ENCODE measurements around the gene CD9. TPM values are rescaled to one million over a fixed set of nuclear protein-coding genes. Genes with fewer than 3 reads are reported as not detected.

The CD9 gene
- total RNA-seq, 4 donors from 2014 or later: 48.6 to 337 (median 129) TPM

DNA sequence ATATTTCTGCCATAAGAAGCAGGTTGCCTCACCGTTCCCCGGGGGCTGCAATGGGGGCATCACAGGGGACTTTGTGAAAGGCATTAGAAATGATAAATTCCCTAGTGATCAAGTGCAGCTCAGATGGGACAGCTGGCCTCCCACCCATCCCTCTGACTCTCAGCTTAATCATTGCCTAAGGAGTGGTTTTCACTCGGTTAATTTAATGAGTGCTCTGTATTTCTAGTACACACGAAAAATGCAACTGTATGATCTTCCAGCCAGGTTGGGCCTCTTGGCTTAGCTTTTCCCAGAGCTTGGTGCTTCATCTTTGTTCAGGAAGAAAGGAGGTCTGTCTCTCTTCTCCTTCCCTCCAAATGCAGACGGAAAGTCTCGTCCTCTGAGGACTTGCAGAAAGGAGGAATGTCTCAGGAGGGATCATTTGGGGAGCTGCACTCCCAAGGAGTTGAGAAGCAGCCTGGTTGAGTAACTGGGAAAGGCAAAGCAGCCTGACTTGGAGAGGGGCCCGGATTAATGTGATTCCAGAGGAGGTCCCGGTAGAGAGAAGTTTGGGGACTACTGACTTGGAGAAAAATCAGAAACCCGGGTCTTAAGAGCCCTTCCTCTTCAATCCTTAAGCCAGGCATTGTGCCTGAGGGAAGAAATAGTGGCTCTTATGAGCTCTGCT lies 7.2 kb downstream of the CD9 start:
- TF ChIP-seq, protein P1, sequence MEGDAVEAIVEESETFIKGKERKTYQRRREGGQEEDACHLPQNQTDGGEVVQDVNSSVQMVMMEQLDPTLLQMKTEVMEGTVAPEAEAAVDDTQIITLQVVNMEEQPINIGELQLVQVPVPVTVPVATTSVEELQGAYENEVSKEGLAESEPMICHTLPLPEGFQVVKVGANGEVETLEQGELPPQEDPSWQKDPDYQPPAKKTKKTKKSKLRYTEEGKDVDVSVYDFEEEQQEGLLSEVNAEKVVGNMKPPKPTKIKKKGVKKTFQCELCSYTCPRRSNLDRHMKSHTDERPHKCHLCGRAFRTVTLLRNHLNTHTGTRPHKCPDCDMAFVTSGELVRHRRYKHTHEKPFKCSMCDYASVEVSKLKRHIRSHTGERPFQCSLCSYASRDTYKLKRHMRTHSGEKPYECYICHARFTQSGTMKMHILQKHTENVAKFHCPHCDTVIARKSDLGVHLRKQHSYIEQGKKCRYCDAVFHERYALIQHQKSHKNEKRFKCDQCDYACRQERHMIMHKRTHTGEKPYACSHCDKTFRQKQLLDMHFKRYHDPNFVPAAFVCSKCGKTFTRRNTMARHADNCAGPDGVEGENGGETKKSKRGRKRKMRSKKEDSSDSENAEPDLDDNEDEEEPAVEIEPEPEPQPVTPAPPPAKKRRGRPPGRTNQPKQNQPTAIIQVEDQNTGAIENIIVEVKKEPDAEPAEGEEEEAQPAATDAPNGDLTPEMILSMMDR (IDR thresholded peaks at IDR 0.05; ENCODE audit: low read depth): no peak

DNA sequence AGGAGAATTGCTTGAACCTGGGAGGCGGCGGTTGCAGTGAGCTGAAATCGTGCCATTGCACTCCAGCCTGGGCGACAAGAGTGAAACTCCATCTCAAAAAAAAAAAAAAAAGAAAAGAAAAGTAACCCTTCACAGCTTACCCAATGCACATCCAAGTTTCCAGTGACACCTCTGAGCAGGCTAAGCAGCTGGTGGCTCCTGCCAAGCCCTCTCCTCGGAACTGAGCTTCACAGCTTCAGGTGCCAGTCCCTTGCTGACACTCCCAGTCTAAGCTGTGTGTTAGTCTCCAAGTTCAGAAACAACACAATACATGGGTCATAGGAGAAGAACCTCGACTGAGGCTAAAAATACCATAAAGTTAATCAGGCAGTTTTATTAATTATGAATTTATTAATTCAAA lies 7.9 kb downstream of the CD9 start:
- TF ChIP-seq, protein P1 (IDR thresholded peaks at IDR 0.05; ENCODE audit: low read depth): no peak

DNA sequence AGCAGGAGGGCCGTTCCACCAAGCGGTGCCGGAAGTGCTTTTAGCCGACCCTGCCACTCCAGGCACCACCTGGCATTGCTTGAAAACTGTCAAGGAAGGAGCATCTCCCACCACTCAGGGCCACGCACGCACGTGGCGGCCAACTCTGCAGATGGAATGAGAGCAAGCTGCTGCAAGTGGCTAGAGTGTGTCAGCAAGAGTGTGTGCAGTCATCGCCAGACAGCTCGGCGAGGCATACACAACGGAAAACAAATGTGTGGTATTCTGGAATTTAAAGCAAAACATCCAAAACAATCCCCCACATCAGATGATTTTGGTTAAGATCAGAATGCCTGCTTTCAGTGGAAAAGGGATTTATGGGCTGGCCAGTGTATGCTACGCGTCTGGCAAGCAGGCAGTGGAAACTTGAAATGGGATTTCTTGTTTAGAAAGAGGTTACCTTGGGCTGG lies 11.2 kb downstream of the CD9 start:
- TF ChIP-seq, protein P1 (IDR thresholded peaks at IDR 0.05; ENCODE audit: low read depth): no peak

DNA sequence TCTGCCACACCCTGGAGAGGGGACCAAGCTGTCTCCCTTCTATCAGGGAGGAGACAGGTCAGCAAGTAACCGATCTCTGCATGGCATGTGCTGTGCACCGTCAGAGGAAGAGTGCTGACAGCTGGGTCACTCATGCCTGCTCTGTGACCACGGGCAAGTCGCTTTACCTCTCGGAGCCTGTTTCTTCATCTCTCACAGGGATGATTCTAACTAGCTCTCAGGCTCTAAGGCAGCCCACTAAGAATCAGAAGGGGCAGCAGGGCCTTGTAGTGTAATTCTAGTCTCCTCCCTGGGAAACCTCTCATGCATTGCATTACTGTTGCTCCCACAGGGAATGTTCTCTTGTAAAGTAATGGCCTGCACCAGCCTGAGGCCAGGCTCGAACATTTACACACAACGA lies 11.9 kb downstream of the CD9 start:
- TF ChIP-seq, protein P1 (IDR thresholded peaks at IDR 0.05; ENCODE audit: low read depth): no peak

DNA sequence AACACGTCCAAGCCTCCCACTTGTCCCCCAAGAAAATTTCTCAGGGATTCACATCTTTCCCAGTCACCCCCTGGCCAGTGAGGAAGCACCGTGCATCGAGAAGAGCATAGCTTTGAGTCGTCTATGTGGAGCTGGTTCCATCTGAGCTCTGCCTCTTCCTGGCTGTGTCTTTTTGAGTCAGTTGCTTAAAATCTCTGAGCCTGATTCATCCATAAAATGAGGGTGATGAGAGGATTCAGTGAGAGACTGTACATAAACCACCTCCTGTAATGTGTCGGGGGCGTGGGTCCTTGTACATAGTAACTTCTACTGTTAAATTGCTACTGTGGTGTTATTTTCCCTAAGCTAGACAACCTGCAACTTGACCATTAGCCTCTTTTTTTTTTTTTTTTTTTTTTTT lies 13.8 kb downstream of the CD9 start:
- TF ChIP-seq, protein P1 (IDR thresholded peaks at IDR 0.05; ENCODE audit: low read depth): no peak

DNA sequence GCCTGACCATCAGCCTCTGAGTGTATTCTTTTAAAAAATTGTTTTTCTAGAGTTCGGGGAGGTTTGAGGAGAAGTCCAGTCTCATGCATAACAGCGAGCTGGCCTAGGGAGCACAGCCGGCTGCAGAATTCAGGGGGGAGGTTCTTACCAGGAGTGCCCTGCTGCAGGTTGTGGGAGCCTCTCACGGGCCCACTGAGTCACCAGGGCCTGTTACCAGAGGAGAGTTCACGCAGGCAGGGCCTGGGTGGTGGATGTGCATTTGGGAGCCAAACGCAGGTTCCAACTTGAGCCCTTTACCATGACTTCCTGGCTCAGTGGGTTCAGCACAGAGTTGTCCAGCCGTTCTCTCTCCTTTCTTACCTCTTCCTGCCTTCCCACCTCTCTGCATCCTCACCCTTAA lies 14.4 kb downstream of the CD9 start:
- TF ChIP-seq, protein P1 (IDR thresholded peaks at IDR 0.05; ENCODE audit: low read depth): no peak

DNA sequence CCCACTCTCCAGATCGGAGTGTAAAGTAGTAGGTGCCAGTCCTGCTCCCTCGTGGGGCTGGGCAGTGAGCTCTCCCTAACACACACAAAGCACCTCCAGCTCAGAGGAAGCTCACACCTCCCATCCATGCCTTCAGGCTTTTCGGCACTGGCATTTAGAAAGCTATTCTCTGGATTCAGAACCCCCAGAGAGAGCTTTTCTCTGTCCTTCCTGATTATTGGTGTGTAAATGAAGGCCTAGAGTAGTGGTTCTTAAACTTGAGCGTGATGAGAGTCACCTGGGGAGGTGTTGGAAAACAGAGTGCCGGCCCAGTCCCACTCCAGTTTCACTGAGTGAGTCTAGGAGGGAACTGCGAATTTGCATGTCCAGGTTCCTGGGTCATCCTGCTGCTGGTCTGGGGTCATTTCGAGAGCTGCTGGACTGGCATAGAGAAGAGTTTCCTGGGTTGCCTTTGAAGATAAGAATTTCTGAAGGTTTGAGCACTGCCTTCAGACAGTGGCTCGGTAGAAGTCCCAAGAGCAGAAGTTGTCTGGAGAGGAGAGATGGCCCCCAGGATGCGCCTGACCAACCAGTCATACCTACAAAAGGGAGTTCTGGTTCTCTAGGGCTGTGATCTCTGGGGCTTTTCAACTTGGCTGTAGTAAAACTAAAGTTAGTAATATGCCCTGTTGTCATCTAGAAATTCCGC lies 15.1 kb downstream of the CD9 start:
- TF ChIP-seq, protein P1 (IDR thresholded peaks at IDR 0.05; ENCODE audit: low read depth): no peak

Measured in subcutaneous adipose tissue (tissue), 4 donors.